ENCODE measurements around the gene JADE2.
A peak's percentile ranks its signal among the peaks of the same experiment; 100 is the strongest.

JADE2 gene

GRCh38 chr5:134626369-134627014 lies 101.0 kb downstream of the JADE2 start:
- peak; percentile 7 for DNase-seq (ENCODE audit: low read depth, low spot score)
- no peak overlapping the region for H3K4me3 ChIP-seq (ENCODE audit: low read depth, low read length)
- in situ Hi-C loops (cut with HindIII; ENCODE audit: low sequenced_read_pairs): no loop called here
- TF ChIP-seq, protein P1, sequence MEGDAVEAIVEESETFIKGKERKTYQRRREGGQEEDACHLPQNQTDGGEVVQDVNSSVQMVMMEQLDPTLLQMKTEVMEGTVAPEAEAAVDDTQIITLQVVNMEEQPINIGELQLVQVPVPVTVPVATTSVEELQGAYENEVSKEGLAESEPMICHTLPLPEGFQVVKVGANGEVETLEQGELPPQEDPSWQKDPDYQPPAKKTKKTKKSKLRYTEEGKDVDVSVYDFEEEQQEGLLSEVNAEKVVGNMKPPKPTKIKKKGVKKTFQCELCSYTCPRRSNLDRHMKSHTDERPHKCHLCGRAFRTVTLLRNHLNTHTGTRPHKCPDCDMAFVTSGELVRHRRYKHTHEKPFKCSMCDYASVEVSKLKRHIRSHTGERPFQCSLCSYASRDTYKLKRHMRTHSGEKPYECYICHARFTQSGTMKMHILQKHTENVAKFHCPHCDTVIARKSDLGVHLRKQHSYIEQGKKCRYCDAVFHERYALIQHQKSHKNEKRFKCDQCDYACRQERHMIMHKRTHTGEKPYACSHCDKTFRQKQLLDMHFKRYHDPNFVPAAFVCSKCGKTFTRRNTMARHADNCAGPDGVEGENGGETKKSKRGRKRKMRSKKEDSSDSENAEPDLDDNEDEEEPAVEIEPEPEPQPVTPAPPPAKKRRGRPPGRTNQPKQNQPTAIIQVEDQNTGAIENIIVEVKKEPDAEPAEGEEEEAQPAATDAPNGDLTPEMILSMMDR (IDR thresholded peaks at IDR 0.05; ENCODE audit: low read depth, low read length): no peak
